Measurements from ENCODE around the gene SP8.

DNA sequence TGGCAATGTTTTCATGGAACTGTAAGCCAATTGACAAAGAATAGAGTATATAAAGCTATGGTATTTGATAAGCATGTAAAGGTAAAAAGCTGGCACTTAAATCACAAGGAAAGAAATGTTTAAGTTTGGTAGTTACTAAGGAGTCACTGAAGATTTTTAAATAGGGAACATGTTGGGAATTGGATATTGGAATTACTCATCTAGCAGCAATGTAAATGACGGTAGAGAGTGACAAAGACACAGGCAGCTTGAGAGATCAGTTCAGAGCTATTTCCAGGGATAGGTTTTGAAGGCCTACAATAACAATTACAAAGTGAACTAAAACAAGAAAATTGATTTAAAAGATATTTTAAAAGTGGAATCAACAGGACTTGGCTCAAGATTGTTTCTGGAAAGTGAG is 36.8 kb downstream of the SP8 start:
- TF ChIP-seq, protein P1, sequence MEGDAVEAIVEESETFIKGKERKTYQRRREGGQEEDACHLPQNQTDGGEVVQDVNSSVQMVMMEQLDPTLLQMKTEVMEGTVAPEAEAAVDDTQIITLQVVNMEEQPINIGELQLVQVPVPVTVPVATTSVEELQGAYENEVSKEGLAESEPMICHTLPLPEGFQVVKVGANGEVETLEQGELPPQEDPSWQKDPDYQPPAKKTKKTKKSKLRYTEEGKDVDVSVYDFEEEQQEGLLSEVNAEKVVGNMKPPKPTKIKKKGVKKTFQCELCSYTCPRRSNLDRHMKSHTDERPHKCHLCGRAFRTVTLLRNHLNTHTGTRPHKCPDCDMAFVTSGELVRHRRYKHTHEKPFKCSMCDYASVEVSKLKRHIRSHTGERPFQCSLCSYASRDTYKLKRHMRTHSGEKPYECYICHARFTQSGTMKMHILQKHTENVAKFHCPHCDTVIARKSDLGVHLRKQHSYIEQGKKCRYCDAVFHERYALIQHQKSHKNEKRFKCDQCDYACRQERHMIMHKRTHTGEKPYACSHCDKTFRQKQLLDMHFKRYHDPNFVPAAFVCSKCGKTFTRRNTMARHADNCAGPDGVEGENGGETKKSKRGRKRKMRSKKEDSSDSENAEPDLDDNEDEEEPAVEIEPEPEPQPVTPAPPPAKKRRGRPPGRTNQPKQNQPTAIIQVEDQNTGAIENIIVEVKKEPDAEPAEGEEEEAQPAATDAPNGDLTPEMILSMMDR (IDR thresholded peaks at IDR 0.05): no peak
- TF ChIP-seq POLR2AphosphoS5 (IDR thresholded peaks at IDR 0.05; ENCODE audit: low read depth, low read length): no peak
